PC-9 (cell line): ENCODE data around the gene PNPLA4.

Source experiments
- CTCF ChIP-seq: fragments of 200-600 bp; sonication (generic); conservative IDR thresholded peaks from 2 replicates; pipeline ENCODE4 v1.6.1; 2017; ENCODE audit warnings: mixed run types, antibody characterized with exemption, mild to moderate bottlenecking, moderate library complexity
- EZH2 ChIP-seq: fragments of 200-600 bp; sonication (generic); IDR thresholded peaks from 2 replicates; pipeline ENCODE4 v1.8.0; 2017; ENCODE audit warnings: antibody characterized with exemption, low read depth

GRCh38 chrX:7953446-7953845 lies 26.2 kb upstream of the PNPLA4 start:
- TF ChIP-seq CTCF (no peak), EZH2 (no peak)
